Omental fat pad (tissue), 4 donors: ENCODE data around the gene C13orf46. TPM values are rescaled to one million over a fixed set of nuclear protein-coding genes. Genes with fewer than 3 reads are reported as not detected.

Experiments
- ATAC-seq: fragments of 150-250 bp; one replicate; pipeline ENCODE4 v1.9.1; 2016; ENCODE audit warnings: mild to moderate bottlenecking, moderate library complexity; ENCODE audit not compliant: low FRiP score
- DNase-seq: peaks from one replicate; pipeline ENCODE4 v3.0.0-alpha.2; 2019; ENCODE audit warnings: low spot score
- total RNA-seq, 4 donors: library from RNA; depleted of rRNA; stranded (reverse); fragments of >200 nt; gene quantifications; one replicate each; pipeline ENCODE4 v1.1.0, GENCODE V29; 2016
- TF ChIP-seq, protein P1 (sequence below), 3 donors: fragments of 450-650 bp; IDR thresholded peaks; one replicate each; pipeline ENCODE4 v1.5.1; 2016 to 2017; ENCODE audit warnings: antibody characterized with exemption in 3 of 3, mild to moderate bottlenecking in 3 of 3, moderate library complexity in 2 of 3

C13orf46 gene
- total RNA-seq, 4 donors from 2014 or later: 0.13 to 6.9 (median 1.6) TPM

- DNase-seq (no peak), ATAC-seq (peak; percentile 76)
- TF ChIP-seq, protein P1, sequence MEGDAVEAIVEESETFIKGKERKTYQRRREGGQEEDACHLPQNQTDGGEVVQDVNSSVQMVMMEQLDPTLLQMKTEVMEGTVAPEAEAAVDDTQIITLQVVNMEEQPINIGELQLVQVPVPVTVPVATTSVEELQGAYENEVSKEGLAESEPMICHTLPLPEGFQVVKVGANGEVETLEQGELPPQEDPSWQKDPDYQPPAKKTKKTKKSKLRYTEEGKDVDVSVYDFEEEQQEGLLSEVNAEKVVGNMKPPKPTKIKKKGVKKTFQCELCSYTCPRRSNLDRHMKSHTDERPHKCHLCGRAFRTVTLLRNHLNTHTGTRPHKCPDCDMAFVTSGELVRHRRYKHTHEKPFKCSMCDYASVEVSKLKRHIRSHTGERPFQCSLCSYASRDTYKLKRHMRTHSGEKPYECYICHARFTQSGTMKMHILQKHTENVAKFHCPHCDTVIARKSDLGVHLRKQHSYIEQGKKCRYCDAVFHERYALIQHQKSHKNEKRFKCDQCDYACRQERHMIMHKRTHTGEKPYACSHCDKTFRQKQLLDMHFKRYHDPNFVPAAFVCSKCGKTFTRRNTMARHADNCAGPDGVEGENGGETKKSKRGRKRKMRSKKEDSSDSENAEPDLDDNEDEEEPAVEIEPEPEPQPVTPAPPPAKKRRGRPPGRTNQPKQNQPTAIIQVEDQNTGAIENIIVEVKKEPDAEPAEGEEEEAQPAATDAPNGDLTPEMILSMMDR (IDR thresholded peaks at IDR 0.05): no peak
Observed at GRCh38 chr13:113970810-113971470, 2.9 kb downstream of the C13orf46 start.

DNA sequence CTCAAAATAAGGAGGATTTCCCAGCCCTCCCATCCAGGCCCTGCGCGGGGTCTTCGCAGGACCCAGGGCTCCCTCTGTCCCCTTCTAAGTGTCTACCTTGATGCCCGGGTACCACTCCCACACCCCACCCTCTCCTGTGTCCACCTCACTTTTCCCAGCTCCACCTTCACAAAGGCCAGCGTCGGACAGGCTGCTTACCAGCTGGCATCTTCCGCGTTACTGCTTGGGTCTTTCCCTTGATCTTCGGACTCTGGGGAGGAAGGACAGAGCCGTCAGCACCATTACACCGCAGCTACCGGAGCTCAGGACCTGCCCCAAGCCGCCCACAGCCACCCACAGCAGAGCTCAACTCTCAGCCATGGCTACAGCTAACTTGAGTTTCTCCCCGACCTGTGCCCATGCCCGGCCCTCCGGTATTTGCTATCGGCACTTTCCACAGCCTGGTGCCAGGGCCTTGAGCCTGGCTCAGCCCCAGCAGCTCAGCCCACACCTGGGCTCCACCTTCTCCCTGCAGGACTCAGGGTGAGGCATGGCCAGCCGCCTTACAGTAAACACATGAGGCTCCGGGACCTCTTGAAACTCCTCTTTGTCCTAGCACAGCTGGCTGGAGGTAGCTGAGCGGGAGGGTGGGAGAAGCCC is 3.8 kb downstream of the C13orf46 start:
- DNase-seq (no peak), ATAC-seq (peak; percentile 37)
- TF ChIP-seq, protein P1 (IDR thresholded peaks at IDR 0.05): no peak

DNA sequence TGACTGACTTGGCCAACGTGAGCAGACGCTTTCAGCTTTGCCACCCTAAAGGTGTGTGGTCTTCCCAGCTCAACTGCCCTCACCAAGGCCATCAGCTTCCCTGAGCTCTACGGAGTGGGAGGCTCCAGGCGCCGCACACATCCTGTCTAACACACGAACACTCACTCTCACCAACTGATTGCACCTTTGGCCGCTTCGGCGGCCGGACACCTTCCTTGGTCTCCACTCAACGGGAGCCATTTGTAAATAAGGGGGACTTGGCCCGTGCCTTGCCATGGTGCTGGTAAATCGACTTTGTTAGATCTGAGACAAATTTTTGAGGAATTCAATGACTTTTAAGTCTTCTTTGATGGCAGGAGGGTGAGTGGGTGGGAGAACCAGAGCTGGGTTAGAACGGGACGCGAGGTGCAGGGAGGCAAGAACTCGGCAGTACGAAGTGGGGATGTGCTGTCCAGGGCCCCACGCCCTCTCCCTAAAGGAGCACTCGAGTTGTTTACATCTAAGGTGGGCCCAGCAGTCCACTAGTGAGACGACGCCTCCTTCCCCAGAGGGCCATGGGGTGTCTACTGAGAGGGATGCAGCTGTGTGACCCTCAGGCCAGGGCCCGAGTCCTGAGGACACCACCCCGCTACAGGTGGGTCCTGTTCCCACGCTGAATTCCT is 4.4 kb downstream of the C13orf46 start:
- DNase-seq (no peak), ATAC-seq (no peak)
- TF ChIP-seq, protein P1 (IDR thresholded peaks at IDR 0.05): no peak

DNA sequence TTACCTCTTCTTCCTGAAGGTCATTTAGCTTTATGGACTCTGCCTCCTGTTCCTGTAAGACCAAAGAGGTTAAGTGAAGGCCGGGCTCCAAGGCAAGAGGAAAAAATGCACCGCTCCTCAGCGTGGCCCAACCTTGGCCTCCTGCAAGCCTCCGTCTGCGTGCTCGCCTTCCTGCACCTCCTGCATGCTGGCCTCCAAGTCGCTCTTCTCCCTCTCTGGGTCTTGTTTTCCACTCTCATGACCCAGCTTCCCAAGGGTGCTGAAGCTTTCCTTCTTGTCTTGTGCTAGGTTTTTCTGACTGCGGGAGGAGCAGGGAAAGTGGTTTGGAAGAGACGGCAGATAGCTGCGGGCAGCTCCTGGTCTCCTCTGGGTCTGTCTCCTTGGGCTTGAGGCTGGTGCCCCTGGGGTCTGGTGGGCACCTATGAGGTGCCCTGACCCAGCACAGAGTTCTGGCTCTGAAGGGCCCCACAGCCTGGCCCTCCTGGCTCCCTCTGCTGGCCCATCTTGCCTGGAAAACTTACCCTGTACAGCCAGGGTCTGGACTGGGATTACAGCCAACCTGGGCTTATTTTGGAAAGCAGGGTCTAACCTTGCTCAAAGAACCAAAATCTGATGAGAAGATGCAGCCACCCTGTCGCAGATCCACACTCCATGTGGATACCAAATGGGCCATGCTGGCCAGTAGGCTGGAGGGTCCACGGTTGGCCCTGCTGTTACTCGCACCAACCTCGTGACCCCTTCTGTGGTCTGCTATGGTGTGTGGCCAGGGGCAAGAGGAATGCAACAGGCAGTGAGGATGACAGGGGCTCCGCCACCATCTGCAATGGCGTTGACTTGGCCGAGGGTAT is 5.2 kb downstream of the C13orf46 start:
- DNase-seq (no peak), ATAC-seq (no peak)
- TF ChIP-seq, protein P1 (IDR thresholded peaks at IDR 0.05): no peak

DNA sequence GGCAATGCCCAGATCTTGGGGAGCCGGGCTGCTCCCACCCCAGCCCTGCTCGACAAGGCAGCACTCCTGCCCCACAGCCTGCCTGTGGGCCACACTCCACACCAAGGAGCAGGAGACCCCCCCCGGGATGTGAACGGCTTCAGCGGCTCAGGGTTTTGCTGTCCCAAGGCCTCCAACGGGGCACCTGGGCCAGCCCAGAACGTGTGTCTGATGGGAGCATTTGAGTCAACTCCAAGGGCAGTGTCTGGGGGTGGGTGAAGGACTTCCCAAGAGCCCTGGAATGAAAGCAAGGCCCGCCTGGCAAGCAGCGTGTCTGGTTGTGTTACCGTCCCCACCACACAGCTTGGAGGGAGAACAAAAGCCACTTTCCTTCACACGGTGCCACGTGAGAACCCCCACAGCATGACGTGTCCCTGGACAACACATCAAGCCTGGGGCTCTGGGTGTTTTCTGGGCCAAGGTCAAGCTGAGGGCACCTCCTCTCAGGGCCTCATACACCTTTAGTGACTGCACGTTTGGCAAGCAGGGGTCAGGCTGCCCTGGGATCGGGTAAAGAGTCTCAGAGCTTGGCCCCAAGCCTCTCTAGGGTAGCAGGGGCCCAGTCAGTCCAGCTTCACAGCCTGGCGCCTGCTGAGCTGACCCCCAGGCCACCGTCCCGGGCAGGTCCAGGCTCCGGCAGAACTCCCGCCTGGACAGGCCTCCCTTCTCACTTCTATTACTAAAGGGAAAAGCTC is 6.0 kb downstream of the C13orf46 start:
- DNase-seq: no peak
- TF ChIP-seq, protein P1 (IDR thresholded peaks at IDR 0.05): no peak

GRCh38 chr13:113967206-113967720 is 6.6 kb downstream of the C13orf46 start:
- DNase-seq (no peak), ATAC-seq (no peak)
- TF ChIP-seq, protein P1 (IDR thresholded peaks at IDR 0.05): no peak

More for the DNA sequence above, 6.0 kb downstream of the C13orf46 start:
- ATAC-seq: no peak
